GM18867 (cell line): ENCODE results near the gene FURIN.
A peak's percentile ranks its signal among the peaks of the same experiment; 100 is the strongest.
"Not testable (repeated sequence)": the region's sequence is repeated elsewhere in the genome, so short reads cannot be mapped to it uniquely, and the experiment has no call there.

Experiments used
- ATAC-seq: cut with Tn5 transposase; IDR thresholded peaks from one replicate; pipeline ENCODE4 v1.9.1; 2021; ENCODE audit warnings: mild to moderate bottlenecking, moderate library complexity; ENCODE audit not compliant: unreplicated experiment

The FURIN gene

GRCh38 chr15:90869601-90870353 lies 1.4 kb downstream of the FURIN start:
- ATAC-seq: no peak

- no peak for ATAC-seq
Measured at GRCh38 chr15:90870354-90871138, 2.2 kb downstream of the FURIN start.

- ATAC-seq: peak; percentile 33
Measured at GRCh38 chr15:90871139-90871715, 2.8 kb downstream of the FURIN start.

GRCh38 chr15:90871716-90872485 lies 3.5 kb downstream of the FURIN start:
- ATAC-seq: peak; percentile 54

- ATAC-seq: peak; percentile 6
Measured at GRCh38 chr15:90872486-90873184, 4.2 kb downstream of the FURIN start.

GRCh38 chr15:90873488-90873997 lies 5.2 kb downstream of the FURIN start:
- no peak for ATAC-seq

- ATAC-seq: no peak
Measured at GRCh38 chr15:90873998-90874605, 5.7 kb downstream of the FURIN start.

- not testable (repeated sequence) for ATAC-seq
Measured at GRCh38 chr15:90874986-90875385, 6.6 kb downstream of the FURIN start.

- ATAC-seq: no peak
Measured at GRCh38 chr15:90875549-90875981, 7.2 kb downstream of the FURIN start.

- no peak for ATAC-seq
Measured at GRCh38 chr15:90876046-90876445, 7.7 kb downstream of the FURIN start.

- ATAC-seq: no peak
Measured at GRCh38 chr15:90876512-90877170, 8.3 kb downstream of the FURIN start.

- no peak for ATAC-seq
Measured at GRCh38 chr15:90877315-90877714, 8.9 kb downstream of the FURIN start.

- no peak for ATAC-seq
Measured at GRCh38 chr15:90877996-90878395, 9.6 kb downstream of the FURIN start.

GRCh38 chr15:90878660-90879059 lies 10.3 kb downstream of the FURIN start:
- no peak for ATAC-seq

GRCh38 chr15:90879730-90880366 lies 11.5 kb downstream of the FURIN start:
- ATAC-seq: no peak

GRCh38 chr15:90880381-90881145 lies 12.2 kb downstream of the FURIN start:
- ATAC-seq: no peak

GRCh38 chr15:90881181-90881977 lies 13.0 kb downstream of the FURIN start:
- ATAC-seq: no peak
